Amniotic stem cell (primary cell): Measurements from ENCODE around the gene CHSY1.
A peak's percentile ranks its signal among the peaks of the same experiment; 100 is the strongest.

ENCODE experiments used
- DNase-seq: peaks from one replicate; lab custom pipeline; 2025; lab: John Stamatoyannopoulos, UW

Gene CHSY1

GRCh38 chr15:101209285-101209845 lies 42.5 kb downstream of the CHSY1 start:
- DNase-seq, result no peak

GRCh38 chr15:101207867-101208288 lies 44.0 kb downstream of the CHSY1 start:
- DNase-seq, result no peak

GRCh38 chr15:101206176-101206591 lies 45.7 kb downstream of the CHSY1 start:
- DNase-seq, result no peak

DNA sequence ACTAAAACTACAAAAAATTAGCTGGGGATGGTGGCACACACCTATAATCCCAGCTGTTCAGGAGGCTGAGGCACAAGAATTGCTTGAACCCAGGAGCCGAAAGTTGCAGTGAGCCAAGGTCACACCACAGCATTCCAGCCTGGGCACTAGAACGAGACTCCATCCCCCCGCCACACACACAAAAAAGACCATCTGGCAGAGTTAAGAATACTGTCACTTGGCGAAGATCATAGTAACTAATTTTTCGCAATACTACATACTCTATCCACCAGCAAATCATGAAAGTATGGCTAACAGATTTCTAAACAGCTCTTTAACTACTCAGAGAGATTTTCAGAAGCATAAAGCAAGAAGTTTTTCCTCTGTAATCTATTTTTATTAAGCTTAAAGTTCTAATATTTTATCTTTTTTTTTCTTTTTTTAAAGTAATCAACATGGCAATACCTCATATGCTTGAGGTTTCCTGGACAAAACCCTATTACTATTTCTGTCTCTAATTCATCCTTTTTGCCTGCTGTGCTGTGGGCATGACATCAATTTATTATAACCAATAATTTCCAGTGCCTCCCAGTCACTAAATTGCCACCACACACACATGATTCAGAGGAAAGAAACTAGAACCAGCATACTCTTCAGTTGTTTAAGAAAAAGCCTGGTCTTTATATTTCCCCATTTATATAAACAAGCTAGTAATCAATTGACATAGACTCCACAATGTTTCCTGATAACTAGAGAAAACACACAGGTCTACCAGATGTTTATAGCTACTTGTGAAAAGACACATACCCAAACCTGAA lies 46.9 kb downstream of the CHSY1 start:
- no peak for DNase-seq

DNA sequence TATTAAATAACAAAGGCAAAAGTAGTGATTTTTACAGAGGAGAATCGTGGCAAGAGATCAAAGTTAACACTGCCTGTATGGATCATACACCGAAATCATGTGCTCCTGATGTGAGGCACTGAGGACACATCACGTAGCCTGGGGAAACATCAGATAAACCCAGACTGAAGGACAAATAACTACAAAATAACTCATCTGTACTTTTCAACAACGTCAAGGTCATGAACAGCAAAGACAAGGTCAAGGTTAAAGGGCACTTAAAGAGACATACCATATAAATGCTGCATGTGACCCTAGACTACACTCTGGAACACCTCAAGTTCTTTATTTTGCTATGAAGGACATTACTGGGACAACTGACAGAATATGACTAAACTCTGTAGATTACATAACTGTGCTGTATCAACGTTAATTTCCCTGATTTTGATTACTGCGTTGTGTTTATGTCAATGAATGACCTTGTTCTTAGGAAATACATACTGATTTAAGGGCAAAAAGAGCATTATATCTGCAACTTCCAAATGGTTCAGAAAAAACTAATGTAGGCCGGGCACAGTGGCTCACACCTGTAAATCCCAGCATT lies 48.1 kb downstream of the CHSY1 start:
- no peak for DNase-seq

DNA sequence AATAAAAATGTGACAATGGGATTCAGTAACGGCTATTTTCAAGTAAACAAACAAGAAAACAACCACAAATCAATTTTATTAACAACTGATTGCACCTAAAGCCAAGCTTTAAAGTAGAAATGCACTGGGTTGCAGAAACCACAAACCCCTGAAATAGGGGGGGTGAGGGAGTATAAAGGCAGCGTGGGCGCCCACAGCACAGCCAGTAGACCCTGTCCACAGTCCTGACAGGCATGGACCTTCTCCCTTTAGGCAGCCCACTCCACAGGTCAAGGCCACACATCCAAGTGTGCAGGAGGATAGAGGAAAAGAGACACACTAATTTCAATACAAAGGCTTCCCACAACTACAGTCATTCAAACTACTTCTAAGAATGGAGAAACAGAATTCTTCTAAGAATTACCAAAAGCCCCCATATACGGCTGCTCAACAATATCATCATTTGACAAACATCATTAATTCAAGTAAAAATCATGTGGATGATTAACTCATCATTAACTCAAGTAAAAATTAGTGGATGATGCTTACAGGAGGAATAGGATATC lies 48.7 kb downstream of the CHSY1 start:
- DNase-seq, result no peak

- DNase-seq, result peak; percentile 97
These were observed 50.3 kb downstream of the CHSY1 start for GRCh38 chr15:101201411-101202174.

DNA sequence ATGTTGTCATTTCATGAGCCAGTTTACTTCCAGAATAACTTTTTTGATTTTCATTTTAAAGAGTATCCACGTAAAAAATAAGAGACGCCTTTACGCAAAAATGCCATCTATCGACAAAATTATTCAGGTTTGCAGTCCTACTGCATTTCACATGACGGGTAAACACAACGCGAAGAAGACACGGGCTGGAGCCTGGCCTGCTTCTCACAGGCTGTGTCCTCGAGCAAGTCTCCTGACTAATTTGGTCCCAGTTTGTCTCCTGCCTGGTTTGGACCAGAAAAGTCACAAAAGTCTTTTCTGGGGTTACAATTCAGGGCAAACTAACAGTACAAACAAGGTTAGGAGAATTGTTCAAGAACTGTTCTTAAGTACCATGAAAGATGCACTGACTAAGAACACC lies 51.7 kb downstream of the CHSY1 start:
- DNase-seq, result no peak

DNA sequence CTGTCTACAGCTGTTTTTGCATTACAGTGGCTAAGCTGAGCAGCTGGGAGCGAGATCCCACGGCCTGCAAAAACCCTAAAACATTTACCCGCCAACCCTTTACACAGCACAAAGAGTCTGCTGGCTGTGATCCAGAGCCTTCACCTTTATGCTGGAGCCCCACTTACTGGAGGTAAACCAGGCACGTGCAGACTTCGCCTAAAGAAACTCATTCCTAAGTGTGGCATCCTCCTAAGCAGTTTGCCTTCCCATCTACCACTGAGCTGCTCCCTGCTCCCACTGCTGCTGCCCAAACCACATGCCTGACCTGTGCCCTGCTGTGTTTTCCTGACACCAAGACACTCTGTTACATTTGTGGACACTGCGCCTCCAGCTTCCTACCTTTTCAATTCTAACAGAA lies 53.0 kb downstream of the CHSY1 start:
- DNase-seq, result no peak

GRCh38 chr15:101198031-101198575 lies 53.7 kb downstream of the CHSY1 start:
- no peak for DNase-seq

DNA sequence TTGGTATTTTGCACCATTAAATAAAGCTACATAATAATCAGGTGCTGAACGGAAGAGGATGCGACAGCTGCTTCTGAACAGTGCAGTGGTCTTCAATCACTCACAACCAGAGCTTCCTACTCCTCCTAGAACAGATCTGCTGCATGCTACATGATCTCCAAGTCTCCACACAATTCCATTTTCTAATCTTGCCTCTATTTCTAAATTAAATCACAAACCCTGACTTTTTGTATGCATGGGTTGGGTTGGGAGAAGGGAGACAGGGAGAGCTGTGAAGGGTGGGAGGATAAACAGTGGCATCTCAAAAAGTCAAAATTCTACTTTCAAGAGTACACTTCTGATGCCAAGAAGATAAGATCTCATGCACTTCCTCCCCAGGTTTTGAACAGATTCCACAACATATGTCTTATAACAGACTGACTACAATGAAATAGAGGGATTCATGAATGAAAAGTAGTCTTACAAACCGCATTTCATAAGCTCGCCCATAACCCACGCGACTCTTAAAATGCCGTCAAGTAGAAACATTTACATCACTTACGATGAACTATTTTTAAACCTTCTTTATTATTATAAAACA lies 57.2 kb downstream of the CHSY1 start:
- no peak for DNase-seq

DNA sequence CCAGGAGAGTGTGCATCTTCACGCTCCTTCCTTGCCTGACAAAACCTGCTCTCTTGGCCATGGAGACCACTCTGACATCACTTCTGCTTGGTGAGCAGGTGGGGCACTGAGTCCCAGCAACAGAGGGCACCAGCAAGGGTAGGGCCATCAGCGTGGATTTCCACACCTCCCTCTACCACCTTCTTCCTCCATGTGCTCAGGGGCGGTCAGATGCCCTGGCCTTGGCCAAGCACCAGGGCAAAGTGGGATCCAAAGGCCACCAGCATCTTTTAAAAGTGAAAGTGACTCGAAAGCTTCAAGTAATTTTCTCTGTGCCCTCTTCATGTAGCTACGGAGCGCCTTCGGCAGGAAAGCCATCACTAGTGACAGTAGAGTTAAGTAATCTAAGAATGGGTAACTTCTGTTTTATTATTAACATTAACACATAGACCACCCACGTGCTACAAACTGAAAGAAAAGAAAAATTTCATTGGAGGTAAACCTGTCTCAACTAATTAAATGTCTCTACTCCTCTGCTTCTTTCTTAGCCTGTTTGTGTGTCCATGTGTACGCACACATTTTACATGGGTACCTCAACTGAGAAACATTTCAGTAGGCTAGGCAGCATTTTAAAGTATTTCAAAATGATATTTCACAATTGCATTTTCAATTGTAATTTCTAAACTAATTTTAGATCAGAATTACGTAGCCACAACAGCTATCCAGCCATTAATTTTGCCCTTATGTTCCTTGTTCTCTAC lies 57.9 kb downstream of the CHSY1 start:
- no peak for DNase-seq

DNA sequence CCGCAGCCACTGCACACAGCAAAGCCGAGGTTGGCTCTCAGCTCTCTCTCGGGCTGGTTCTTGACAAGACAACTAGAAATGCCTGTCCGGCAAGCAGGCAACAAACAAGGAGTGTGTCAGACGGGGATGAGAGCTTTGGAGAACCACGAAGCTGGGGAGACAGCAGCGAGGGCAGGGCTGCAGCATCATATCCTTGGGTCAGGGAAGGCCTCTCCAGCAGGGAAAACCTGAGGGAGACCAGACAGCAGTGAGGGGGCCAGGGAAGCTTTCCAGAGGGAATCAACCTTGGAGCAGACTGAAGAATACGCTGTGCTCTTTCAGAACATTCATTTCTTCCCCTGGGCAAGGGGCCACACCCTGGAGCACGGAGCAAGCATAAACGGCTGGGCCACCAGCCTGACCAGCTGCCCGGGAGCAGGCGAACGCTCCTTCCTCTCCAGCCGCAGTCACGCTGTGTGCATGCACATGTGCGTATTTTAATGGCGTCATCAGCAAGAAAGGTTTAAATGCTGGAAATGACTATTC lies 58.7 kb downstream of the CHSY1 start:
- DNase-seq, result no peak

- DNase-seq, result no peak
These were observed 59.8 kb downstream of the CHSY1 start for GRCh38 chr15:101192081-101192480.

- no peak for DNase-seq
These were observed 60.6 kb downstream of the CHSY1 start for GRCh38 chr15:101191242-101191641.

GRCh38 chr15:101190092-101190595 lies 61.7 kb downstream of the CHSY1 start:
- DNase-seq, result no peak

DNA sequence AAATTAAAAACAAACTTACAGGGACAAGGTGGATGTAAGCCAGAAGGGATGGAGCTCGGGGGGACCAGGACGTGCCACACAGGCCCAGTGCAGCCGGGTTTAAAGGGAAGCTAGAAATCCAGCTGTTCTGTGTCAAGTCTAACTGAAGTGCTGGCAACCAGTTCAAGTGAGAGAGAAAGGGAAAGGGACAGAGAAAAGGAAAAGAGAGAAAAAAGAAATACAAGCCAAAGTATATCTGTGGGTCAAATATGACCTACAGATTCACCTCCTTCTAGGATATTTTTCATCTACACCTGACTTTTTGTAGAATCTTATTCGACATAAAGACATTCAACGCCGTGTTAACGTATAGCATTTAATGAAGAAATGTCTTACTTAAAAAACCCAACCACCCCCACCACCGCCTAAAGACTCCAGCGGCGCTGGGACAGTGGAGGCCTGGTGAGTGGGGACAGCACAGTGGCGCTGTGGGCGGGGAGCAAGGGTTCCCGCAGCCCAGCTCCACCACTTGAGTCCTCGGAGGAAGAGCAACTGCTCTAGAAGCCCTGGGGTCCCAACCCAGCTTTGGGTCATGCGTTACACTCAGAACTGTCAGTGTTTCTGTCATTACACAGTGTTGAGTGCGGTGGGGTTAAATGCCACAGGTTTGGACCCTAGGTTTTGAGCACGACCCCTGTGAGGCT lies 62.3 kb downstream of the CHSY1 start:
- DNase-seq, result no peak

GRCh38 chr15:101188637-101189408 lies 63.0 kb downstream of the CHSY1 start:
- peak; percentile 33 for DNase-seq
